Psoas muscle (tissue), 8 donors: Measurements from ENCODE around the gene PTPRK. TPM values are rescaled to one million over a fixed set of nuclear protein-coding genes. Genes with fewer than 3 reads are reported as not detected.

Experiments used
- ATAC-seq, 4 donors: fragments of 200-7000 bp; cut with Tn5 transposase; one replicate each; pipeline ENCODE4 v1.9.1; 2020; ENCODE audit warnings: moderate library complexity in 3 of 4, mild to moderate bottlenecking in 2 of 4
- DNase-seq, 2 donors: peaks; one replicate each; pipeline ENCODE4 v3.0.0-alpha.2; 2020
- H3K27ac ChIP-seq: fragments of 200-600 bp; one replicate; pipeline ENCODE4 v1.8.0; 2022
- H3K27me3 ChIP-seq, 3 donors: fragments of 200-600 bp in 1 of 3; one replicate each; pipeline versions ENCODE4 v1.6.1 to v1.8.0; 2013 to 2022; ENCODE audit warnings: low read length in 2 of 3, mild to moderate bottlenecking in 2 of 3, moderate library complexity in 1 of 3; ENCODE audit not compliant: insufficient read depth in 3 of 3
- H3K36me3 ChIP-seq, 2 donors: fragments of 200-600 bp in 1 of 2; one replicate each; pipeline versions ENCODE4 v1.6.1 to v1.8.0; 2013 to 2022; ENCODE audit warnings: low read depth in 1 of 2, mild to moderate bottlenecking in 1 of 2, moderate library complexity in 1 of 2; ENCODE audit not compliant: insufficient read depth in 1 of 2
- H3K4me1 ChIP-seq: fragments of 200-600 bp; one replicate; pipeline ENCODE4 v1.8.0; 2022
- H3K4me3 ChIP-seq: fragments of 200-600 bp; one replicate; pipeline ENCODE4 v1.8.0; 2022; ENCODE audit warnings: mild to moderate bottlenecking
- H3K9me3 ChIP-seq: fragments of 200-600 bp; one replicate; pipeline ENCODE4 v1.8.0; 2022
- CTCF ChIP-seq: fragments of 200-600 bp; IDR thresholded peaks from one replicate; pipeline ENCODE4 v1.8.0; 2022; ENCODE audit warnings: antibody characterized with exemption
- WGBS, 3 donors: extraction: QIAGEN DNeasy Blood & Tissue Kit; methylation state at CpG; one replicate each; pipeline versions ENCODE4 v1.1.6 to v1.1.7; 2013; 5-methylcytosine and 5-hydroxymethylcytosine counted together
- intact Hi-C, 2 donors: fragments of 100-400 bp; cut with DNase I; formaldehyde crosslinking; loops; one replicate each; pipeline versions ENCODE4 v1.11.0 to v1.14.2; 2022
- polyA plus RNA-seq, 3 donors: library from polyadenylated mRNA; stranded (reverse); fragments of 200-250 nt; gene quantifications; one replicate each; pipeline ENCODE4 v1.2.3, GENCODE V29; 2013
- total RNA-seq, 4 donors: library from RNA; stranded (reverse); fragmentation: NEBNext Ultra II Directional in 2 of 4; extraction: Animal tissue kit (Norgen Biotek cat#: 25700) in 2 of 4; gene quantifications; one replicate each; pipeline versions ENCODE4 v1.2.1 to v1.2.4, GENCODE V29; 2021 to 2023
- donor health status: healthy with polysubstance abuse.
- donor health status: DM: no; HTN: no; CAD: no; lungs with moderate emphysema.
- donor health status: Bipolar disorder and iron deficiency.
- donor health status: healthy.
- donor health status: DM: yes; HTN: yes; CAD: no.
- donor health status: DM: no; HTN: no; CAD: no.
- donor health status: DM: no; HTN: no; CAD: no.
- donor health status: DM: yes; HTN: yes; CAD: no.

The PTPRK gene
- total and polyA plus RNA-seq, 7 donors, result 3.2 to 10.6 (median 9.1) TPM

GRCh38 chr6:128526152-128526914, 5.9 kb upstream of the PTPRK start:
- H3K4me3 ChIP-seq, result no peak overlapping the region
- DNase-seq (no peak), ATAC-seq (no peak)
- intact Hi-C loops, result no loop called here
- H3K27me3 ChIP-seq, result no peaks in the 10 kb centered on the region
- no peaks in the 10 kb centered on the region for H3K9me3 ChIP-seq
- WGBS, 3 donors, result 85 to 98% (median 95%) methylated on average over 5 of the region's 5 CpGs
- no peaks in the 10 kb centered on the region for H3K36me3 ChIP-seq
- H3K27ac ChIP-seq, result no peak overlapping the region
- TF ChIP-seq CTCF, result no peak
- H3K4me1 ChIP-seq, result no peaks in the 10 kb centered on the region

GRCh38 chr6:128525406-128525805, 5.0 kb upstream of the PTPRK start:
- Histone ChIP-seq H3K27ac (no peak overlapping the region), H3K9me3 (no peaks in the 10 kb centered on the region), H3K4me1 (no peaks in the 10 kb centered on the region), H3K4me3 (no peak overlapping the region), H3K27me3 (no peaks in the 10 kb centered on the region), H3K36me3 (no peaks in the 10 kb centered on the region)
- no peak for ATAC-seq
- no peak for TF ChIP-seq CTCF
- no peak for DNase-seq
- 81 to 94% (median 89%) methylated on average over 2 of the region's 2 CpGs for WGBS, 3 donors
- intact Hi-C loops, result no loop called here

GRCh38 chr6:128521282-128521632, 858 bp upstream of the PTPRK start:
- ATAC-seq (no peak), DNase-seq (no peak)
- H3K27ac ChIP-seq, result peak overlapping the region; percentile 91
- no peak for TF ChIP-seq CTCF
- no peaks in the 10 kb centered on the region for H3K9me3 ChIP-seq
- peaks cover 6% of the 10 kb centered on the region for H3K4me1 ChIP-seq
- no peaks in the 10 kb centered on the region for H3K27me3 ChIP-seq
- peak overlapping the region; percentile 91 for H3K4me3 ChIP-seq
- no peaks in the 10 kb centered on the region for H3K36me3 ChIP-seq
- intact Hi-C loops, result no loop called here
- WGBS, 3 donors, result 47 to 53% (median 48%) methylated on average over 2 of the region's 2 CpGs

- Histone ChIP-seq H3K9me3 (no peaks in the 10 kb centered on the region), H3K36me3 (no peaks in the 10 kb centered on the region), H3K4me3 (peak overlapping the region; percentile 91), H3K27ac (peak overlapping the region; percentile 91), H3K27me3 (no peaks in the 10 kb centered on the region), H3K4me1 (peaks cover 11% of the 10 kb centered on the region)
- 0 to 1% (median 1%) methylated on average over 39 of the region's 39 CpGs for WGBS, 3 donors
- TF ChIP-seq CTCF, result no peak
- no peak for DNase-seq
- intact Hi-C loops, result loop anchor here (5.0 to 10.0 kb wide), 2 partner anchors 93 to 265 kb away; no protein-coding TSS in a partner anchor
- ATAC-seq, result peak; percentile 54 to 71 (median 61)
Observed at GRCh38 chr6:128519931-128520435, 416 bp downstream of the PTPRK start.
